Astrocyte of the spinal cord (primary cell): ENCODE measurements around the gene TRMT1L.
A peak's percentile ranks its signal among the peaks of the same experiment; 100 is the strongest.

ENCODE experiments used
- DNase-seq: peaks from one replicate; pipeline ENCODE4 v3.0.0; 2011; ENCODE audit warnings: low read depth, low spot score
- H3K4me3 ChIP-seq: 2 replicates; pipeline ENCODE4 v1.5.1; 2011; ENCODE audit warnings: low read depth, mild to moderate bottlenecking, low read length, moderate library complexity
- in situ Hi-C: cut with HindIII; loops from 2 replicates; pipeline ENCODE4 v1.10.0; 2017; ENCODE audit warnings: low sequenced_read_pairs
- TF ChIP-seq, protein P1 (sequence below): IDR thresholded peaks from 2 replicates; pipeline ENCODE4 v1.5.1; 2012; ENCODE audit warnings: low read depth, mild to moderate bottlenecking, low read length, inconsistent platforms

The TRMT1L gene

DNA sequence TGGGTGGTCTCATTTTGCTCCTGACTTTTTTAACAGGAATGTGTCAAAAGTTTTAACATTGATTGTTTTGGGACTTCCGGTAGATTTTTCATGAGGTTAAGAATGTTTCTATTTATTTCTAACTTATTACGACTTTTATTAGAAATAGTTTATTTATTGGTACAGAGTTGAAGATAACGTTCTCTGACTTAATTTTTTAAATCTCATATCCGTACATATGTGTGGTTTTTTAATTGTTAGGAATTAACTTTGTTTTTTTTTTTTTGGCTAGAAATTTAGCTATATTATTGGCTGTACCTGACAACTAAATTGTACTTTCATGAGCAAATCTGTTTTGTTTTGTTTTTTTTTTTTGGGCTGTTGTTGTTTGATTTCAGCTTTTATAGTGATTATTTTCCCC is 79.4 kb downstream of the TRMT1L start:
- DNase-seq, result no peak
- no peak overlapping the region for H3K4me3 ChIP-seq
- in situ Hi-C loops, result no loop called here
- TF ChIP-seq, protein P1, sequence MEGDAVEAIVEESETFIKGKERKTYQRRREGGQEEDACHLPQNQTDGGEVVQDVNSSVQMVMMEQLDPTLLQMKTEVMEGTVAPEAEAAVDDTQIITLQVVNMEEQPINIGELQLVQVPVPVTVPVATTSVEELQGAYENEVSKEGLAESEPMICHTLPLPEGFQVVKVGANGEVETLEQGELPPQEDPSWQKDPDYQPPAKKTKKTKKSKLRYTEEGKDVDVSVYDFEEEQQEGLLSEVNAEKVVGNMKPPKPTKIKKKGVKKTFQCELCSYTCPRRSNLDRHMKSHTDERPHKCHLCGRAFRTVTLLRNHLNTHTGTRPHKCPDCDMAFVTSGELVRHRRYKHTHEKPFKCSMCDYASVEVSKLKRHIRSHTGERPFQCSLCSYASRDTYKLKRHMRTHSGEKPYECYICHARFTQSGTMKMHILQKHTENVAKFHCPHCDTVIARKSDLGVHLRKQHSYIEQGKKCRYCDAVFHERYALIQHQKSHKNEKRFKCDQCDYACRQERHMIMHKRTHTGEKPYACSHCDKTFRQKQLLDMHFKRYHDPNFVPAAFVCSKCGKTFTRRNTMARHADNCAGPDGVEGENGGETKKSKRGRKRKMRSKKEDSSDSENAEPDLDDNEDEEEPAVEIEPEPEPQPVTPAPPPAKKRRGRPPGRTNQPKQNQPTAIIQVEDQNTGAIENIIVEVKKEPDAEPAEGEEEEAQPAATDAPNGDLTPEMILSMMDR, result no peak

DNA sequence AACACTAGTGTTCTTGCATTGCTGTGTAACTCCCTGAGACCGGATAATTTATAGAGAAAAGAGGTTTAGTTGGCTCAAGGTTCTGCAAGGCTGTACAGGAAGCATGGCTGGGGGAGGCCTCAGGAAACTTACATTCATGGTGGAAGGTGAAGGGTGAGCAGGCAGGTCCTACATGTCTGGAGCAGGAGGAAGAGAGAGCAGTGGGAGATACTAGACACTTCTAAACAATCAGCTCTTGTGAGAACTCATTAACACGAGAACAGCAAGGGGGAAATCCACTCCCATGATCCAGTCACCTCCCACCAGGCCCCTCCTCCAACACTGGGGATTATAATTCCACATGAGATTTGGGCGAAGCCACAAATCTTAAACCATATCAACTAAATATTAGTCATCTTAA is 81.3 kb downstream of the TRMT1L start:
- in situ Hi-C loops, result no loop called here
- TF ChIP-seq, protein P1, result no peak
- DNase-seq, result no peak
- no peak overlapping the region for H3K4me3 ChIP-seq

DNA sequence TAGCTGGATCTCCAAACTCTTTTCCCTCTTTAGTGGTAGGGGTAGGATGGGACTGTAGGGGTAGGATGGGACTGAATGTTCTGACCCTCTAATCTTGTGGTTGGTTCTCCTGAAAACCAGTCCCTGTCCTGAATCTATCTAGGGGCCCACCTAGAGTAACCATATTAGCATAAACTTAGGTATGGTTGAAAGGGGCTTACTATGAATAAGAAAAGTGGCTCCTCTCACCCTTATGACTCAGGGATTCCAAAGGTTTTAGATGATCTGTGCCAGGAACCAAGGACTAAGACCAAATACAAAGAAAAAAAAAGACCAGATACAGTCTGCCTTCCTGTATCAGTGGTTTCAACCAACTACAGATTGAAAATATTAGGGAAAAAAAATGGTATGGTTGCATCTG is 82.4 kb downstream of the TRMT1L start:
- DNase-seq, result peak; percentile 47
- TF ChIP-seq, protein P1, result no peak
- no peak overlapping the region for H3K4me3 ChIP-seq
- in situ Hi-C loops, result no loop called here

DNA sequence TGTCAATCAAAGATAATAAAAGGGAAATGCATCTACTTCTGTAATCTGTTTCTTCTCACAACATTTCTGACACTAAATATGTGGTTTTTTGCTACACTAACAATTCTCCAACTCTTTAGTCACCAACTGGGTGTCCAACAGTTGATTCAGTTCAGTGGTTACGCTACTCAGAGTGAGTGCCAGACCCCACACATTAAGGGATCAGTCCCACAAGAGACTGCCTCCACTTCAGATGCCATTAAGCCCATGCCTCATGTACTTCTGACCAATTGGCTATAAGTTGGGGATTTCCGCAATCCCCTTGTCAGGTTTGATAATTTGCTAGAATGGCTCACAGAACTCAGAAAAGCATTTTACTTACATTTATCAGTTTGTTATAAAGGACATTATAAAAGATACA is 83.0 kb downstream of the TRMT1L start:
- TF ChIP-seq, protein P1, result no peak
- peak; percentile 62 for DNase-seq

DNA sequence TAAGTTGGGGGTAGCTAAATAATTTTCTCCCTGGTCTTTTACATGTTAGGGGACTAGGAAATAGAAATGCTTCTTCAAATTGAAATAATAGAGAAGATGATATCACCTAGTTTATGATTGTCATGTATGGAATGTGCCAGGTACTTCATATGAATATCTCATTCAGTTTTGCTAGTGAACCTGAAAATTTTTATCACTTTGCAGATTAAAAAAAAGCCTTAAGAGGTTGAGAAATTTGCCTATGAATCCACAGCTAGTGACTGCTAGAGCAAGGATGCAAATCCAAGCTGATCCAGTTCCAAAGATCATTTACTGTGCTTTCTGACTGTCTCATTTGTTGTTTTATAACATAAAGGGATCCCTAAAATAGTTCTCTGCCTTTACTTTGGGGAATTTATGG is 86.7 kb downstream of the TRMT1L start:
- TF ChIP-seq, protein P1, result no peak
- in situ Hi-C loops, result no loop called here
- no peak for DNase-seq
- H3K4me3 ChIP-seq, result no peak overlapping the region

More for the DNA sequence above, 83.0 kb downstream of the TRMT1L start:
- in situ Hi-C loops, result no loop called here
- no peak overlapping the region for H3K4me3 ChIP-seq

DNA sequence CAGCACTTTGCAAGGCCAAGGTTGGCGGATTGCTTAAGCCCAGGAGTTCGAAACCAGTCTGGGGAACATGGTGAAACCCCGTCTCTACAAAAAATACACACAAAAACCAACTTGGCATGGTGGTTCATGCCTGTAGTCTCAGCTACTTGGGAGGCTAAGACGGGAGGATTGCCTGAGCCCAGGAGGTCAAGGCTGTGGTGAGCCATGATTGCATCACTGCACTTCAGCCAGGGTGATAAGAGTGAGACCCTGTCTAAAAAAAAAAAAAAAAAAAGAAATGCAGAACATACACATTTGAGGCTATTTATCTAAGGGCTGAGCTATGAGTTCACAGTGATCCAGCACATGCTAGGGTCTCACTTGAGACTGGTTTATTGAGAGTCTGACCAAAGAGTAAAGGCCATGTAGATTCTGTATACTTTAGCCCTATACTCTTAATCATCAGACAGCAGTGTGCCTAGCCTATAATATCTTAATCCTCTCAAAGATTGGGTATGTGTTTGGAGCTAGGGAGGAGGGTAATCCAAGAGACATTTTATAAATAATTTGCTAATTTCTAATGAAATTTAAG is 87.5 kb downstream of the TRMT1L start:
- TF ChIP-seq, protein P1, result no peak
- in situ Hi-C loops, result no loop called here
- H3K4me3 ChIP-seq, result no peak overlapping the region
- no peak for DNase-seq

DNA sequence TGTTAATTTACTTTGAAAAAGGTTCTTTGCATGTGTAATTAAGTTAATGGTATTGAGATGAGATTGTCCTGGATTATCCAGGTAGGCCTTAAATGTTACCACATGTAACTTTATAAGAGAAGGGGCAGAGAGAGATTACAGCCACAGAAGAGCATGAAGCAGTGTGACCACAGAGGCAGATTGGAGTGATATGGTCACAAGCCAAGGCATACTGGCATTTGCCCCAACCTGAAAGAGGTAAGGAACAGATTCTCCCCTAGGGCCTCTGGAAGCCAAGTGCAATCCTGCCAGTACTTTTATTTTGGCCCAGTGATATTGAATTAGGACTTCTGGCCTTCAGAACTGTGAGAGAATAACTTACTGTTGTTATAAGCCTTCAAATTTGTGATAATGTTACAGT is 88.4 kb downstream of the TRMT1L start:
- TF ChIP-seq, protein P1, result no peak
- H3K4me3 ChIP-seq, result no peak overlapping the region
- in situ Hi-C loops, result no loop called here
- no peak for DNase-seq
